HepG2 (cell line): ENCODE results near the gene STK39. TPM values are rescaled to one million over a fixed set of nuclear protein-coding genes. Genes with fewer than 3 reads are reported as not detected.

ENCODE experiments used
- ATAC-seq: fragments of 200-7000 bp; cut with Tn5 transposase; 3 replicates; pipeline ENCODE4 v1.9.1; 2020; ENCODE audit warnings: mild to moderate bottlenecking, moderate library complexity
- BruUV-seq: library from RNA; stranded (reverse); fragments of 400-500 nt; replicated peaks from 2 replicates; lab custom pipeline; 2021; lab: Mats Ljungman, UMichigan
- CTCF ChIA-PET: fragments of 300-600 bp; formaldehyde crosslinking; extraction: SDS; loops from one replicate; lab custom pipeline; 2021; ENCODE audit warnings: low total read pairs, inconsistent platforms, low intra/inter-chr PET ratio; lab: Yijun Ruan, JAX
- POLR2A ChIA-PET: fragments of 350-600 bp; sonication (Branson Sonifier 250); formaldehyde crosslinking; loops from one replicate; lab custom pipeline; 2020; ENCODE audit warnings: antibody characterized with exemption, inconsistent platforms; lab: Yijun Ruan, JAX
- DNase-seq: peaks from one replicate; pipeline ENCODE4 v3.0.0-alpha.2; 2015; ENCODE audit warnings: low spot score
- FAIRE-seq: peaks from 3 replicates; lab custom pipeline; 2011; peaks lifted over from hg19 to GRCh38; lab: Jason Lieb, UNC
- H2AFZ ChIP-seq: one replicate; pipeline ENCODE4 v1.6.1; 2011; ENCODE audit warnings: low read length, inconsistent platforms
- H3K27ac ChIP-seq: fragments of 300-600 bp; 3 replicates; pipeline ENCODE4 v1.8.0; 2011; ENCODE audit warnings: mixed run types, mild to moderate bottlenecking, mixed read lengths, low read length, inconsistent platforms; ENCODE audit not compliant: insufficient read depth; ENCODE audit errors: extremely low read length
- H3K27me3 ChIP-seq, 2 experiments: fragments of 200-600 bp in 1 of 2; 2 replicates in 1 of 2; 3 replicates in 1 of 2; pipeline versions ENCODE4 v1.6.0 to v1.8.0; 2011; ENCODE audit warnings: low read length in 2 of 2, mild to moderate bottlenecking in 2 of 2, moderate library complexity in 2 of 2, inconsistent platforms in 1 of 2; ENCODE audit not compliant: insufficient read depth in 2 of 2, control insufficient read depth in 1 of 2
- H3K36me3 ChIP-seq, 2 experiments: fragments of 200-600 bp in 1 of 2; replicated peaks in 1 of 2; 2 replicates in 1 of 2; 3 replicates in 1 of 2; pipeline versions ENCODE4 v1.5.1 to v1.8.0; 2011; ENCODE audit warnings: low read length in 2 of 2, inconsistent platforms in 1 of 2; ENCODE audit not compliant: insufficient read depth in 2 of 2, control insufficient read depth in 1 of 2
- H3K4me1 ChIP-seq: 2 replicates; pipeline ENCODE4 v1.5.1; 2012; ENCODE audit warnings: low read length, inconsistent platforms; ENCODE audit not compliant: insufficient read depth
- H3K4me2 ChIP-seq: 2 replicates; pipeline ENCODE4 v1.6.0; 2011; ENCODE audit warnings: low read depth, low read length, inconsistent platforms
- H3K4me3 ChIP-seq, 3 experiments: fragments of 200-600 bp in 1 of 3; sonication (generic), shearing (Covaris generic) in 1 of 3; replicated peaks in 1 of 3; 2 replicates each; pipeline ENCODE4 v1.5.1; 2011 to 2016; ENCODE audit warnings: low read length in 3 of 3, inconsistent platforms in 2 of 3, low read depth in 2 of 3, mild to moderate bottlenecking in 2 of 3, control low read depth in 1 of 3, mixed read lengths in 1 of 3; ENCODE audit not compliant: insufficient read depth in 1 of 3
- H3K79me2 ChIP-seq: one replicate; pipeline ENCODE4 v1.6.1; 2011; ENCODE audit warnings: low read length, inconsistent platforms; ENCODE audit not compliant: insufficient read depth
- H3K9ac ChIP-seq: 2 replicates; pipeline ENCODE4 v1.6.0; 2011; ENCODE audit warnings: mild to moderate bottlenecking, low read depth, low read length, inconsistent platforms; ENCODE audit not compliant: insufficient read depth
- H3K9me3 ChIP-seq: 2 replicates; pipeline ENCODE4 v1.5.1; 2012; ENCODE audit warnings: mild to moderate bottlenecking, low read length
- H4K20me1 ChIP-seq: 2 replicates; pipeline ENCODE4 v1.6.0; 2011; ENCODE audit warnings: inconsistent platforms, mild to moderate bottlenecking, low read length, moderate library complexity; ENCODE audit not compliant: insufficient read depth
- MEIS1 ChIP-seq: sonication (generic); formaldehyde crosslinking; IDR thresholded peaks from 2 replicates; pipeline ENCODE4 v1.9.0; 2021; ENCODE audit warnings: mild to moderate bottlenecking, missing genetic modification reagents, moderate library complexity, borderline replicate concordance
- MTF1 ChIP-seq: sonication (generic); formaldehyde crosslinking; IDR thresholded peaks from 2 replicates; pipeline ENCODE4 v1.5.0; 2020; ENCODE audit warnings: missing genetic modification reagents
- NFATC3 ChIP-seq: sonication (generic); formaldehyde crosslinking; IDR thresholded peaks from 2 replicates; pipeline ENCODE4 v1.5.1; 2020; ENCODE audit warnings: mild to moderate bottlenecking, missing genetic modification reagents
- PAWR ChIP-seq: sonication (generic); formaldehyde crosslinking; IDR thresholded peaks from 2 replicates; pipeline ENCODE4 v1.4.0; 2020; ENCODE audit warnings: missing genetic modification reagents, mild to moderate bottlenecking, borderline replicate concordance
- RFX1 ChIP-seq: fragments of 450-650 bp; IDR thresholded peaks from 2 replicates; pipeline ENCODE4 v1.6.1; 2017
- ZHX2 ChIP-seq, 2 experiments: sonication (generic) in 1 of 2; formaldehyde crosslinking in 1 of 2; IDR thresholded peaks; 2 replicates each; pipeline versions ENCODE4 v1.6.1 to v1.9.0; 2014 to 2022; ENCODE audit warnings: antibody characterized with exemption in 1 of 2, borderline replicate concordance in 1 of 2, inconsistent platforms in 1 of 2, low read depth in 1 of 2, missing genetic modification reagents in 1 of 2
- ZNF180 ChIP-seq: sonication (generic); formaldehyde crosslinking; IDR thresholded peaks from 2 replicates; pipeline ENCODE4 v1.4.0; 2020; ENCODE audit warnings: low read depth, missing genetic modification reagents, borderline replicate concordance
- ZNF24 ChIP-seq: fragments of 450-650 bp; IDR thresholded peaks from 2 replicates; pipeline ENCODE4 v1.6.1; 2017; ENCODE audit warnings: antibody characterized with exemption, mild to moderate bottlenecking
- ZNF570 ChIP-seq: sonication (generic); formaldehyde crosslinking; IDR thresholded peaks from 2 replicates; pipeline ENCODE4 v1.4.0; 2020; ENCODE audit warnings: mild to moderate bottlenecking, missing genetic modification reagents, borderline replicate concordance
- ZNF691 ChIP-seq: sonication (generic); formaldehyde crosslinking; IDR thresholded peaks from 2 replicates; pipeline ENCODE4 v1.4.0; 2020; ENCODE audit warnings: missing genetic modification reagents, low read depth, mild to moderate bottlenecking, borderline replicate concordance
- ZNF777 ChIP-seq: sonication (generic); formaldehyde crosslinking; IDR thresholded peaks from 2 replicates; pipeline ENCODE4 v1.4.0; 2020; ENCODE audit warnings: missing genetic modification reagents
- ZNF891 ChIP-seq: sonication (generic); formaldehyde crosslinking; IDR thresholded peaks from 2 replicates; pipeline ENCODE4 v1.5.0; 2020; ENCODE audit warnings: mild to moderate bottlenecking, missing genetic modification reagents
- ZSCAN29 ChIP-seq: sonication (generic); formaldehyde crosslinking; conservative IDR thresholded peaks from 2 replicates; pipeline ENCODE4 v1.4.0; 2020; ENCODE audit warnings: mild to moderate bottlenecking, missing genetic modification reagents
- WGBS: methylation state at CpG from one replicate; pipeline ENCODE4 v1.1.6; 2017; ENCODE audit warnings: low lambda C conversion rate; 5-methylcytosine and 5-hydroxymethylcytosine counted together
- in situ Hi-C: cut with HindIII; loops from 2 replicates; pipeline ENCODE4 v1.10.0; 2017; ENCODE audit warnings: low pct_unique_long_range_greater_than_20kb; ENCODE audit not compliant: extremely low pct_ligation_motif_present
- intact Hi-C: fragments of 100-400 bp; cut with micrococcal nuclease; formaldehyde crosslinking; loops from one replicate; pipeline ENCODE4 v1.10.0; 2022; ENCODE audit not compliant: unreplicated experiment
- polyA plus RNA-seq, 8 experiments: library from polyadenylated mRNA; depleted of rRNA in 3 of 8; stranded (reverse) in 7 of 8; unstranded in 1 of 8; fragments of >200 nt; fragmentation: Illumina TruSeq in 4 of 8; extraction: Trizol in 4 of 8; gene quantifications; 2 replicates each; pipeline versions ENCODE4 v1.2.1 to v1.2.3, GENCODE V29; 2011 to 2016; ENCODE audit warnings: low read depth in 4 of 8, missing spikeins in 1 of 8, mixed read lengths in 1 of 8; ENCODE audit not compliant: insufficient read depth in 1 of 8
- total RNA-seq, 5 experiments: library from RNA; depleted of rRNA; stranded (reverse); fragments of >200 nt; fragmentation: Illumina TruSeq; extraction: Trizol; gene quantifications; 2 replicates each; pipeline ENCODE4 v1.2.3, GENCODE V29; 2016; ENCODE audit warnings: low read depth in 1 of 5

Gene STK39
- total and polyA plus RNA-seq, 2 of the 13 experiments (the other 11 are each of a cell fraction or from before 2014, with no cell fraction given) = 27.3 to 38.4 TPM

- TF ChIP-seq MTF1 (CRISPR knock-in tag) (no peak), ZNF24 (no peak), ZNF180 (CRISPR knock-in tag) (no peak), ZSCAN29 (CRISPR knock-in tag) (no peak)
Observed at GRCh38 chr2:167966937-167967913, 280.2 kb downstream of the STK39 start (continued).

GRCh38 chr2:167965907-167966761, 281.3 kb downstream of the STK39 start:
- 99% methylated on average over 5 of the region's 5 CpGs for WGBS
- H3K4me3 ChIP-seq = no peak overlapping the region
- no peak overlapping the region for H3K4me2 ChIP-seq
- peaks cover 9% of the 10 kb centered on the region for H3K9me3 ChIP-seq
- no peaks in the 10 kb centered on the region for H4K20me1 ChIP-seq
- FAIRE-seq = no peak
- DNase-seq = no peak
- no peaks in the 10 kb centered on the region for H3K27me3 ChIP-seq
- intact Hi-C loops (loop anchor here (1.0 kb wide), 1 partner anchor 152 kb away; no protein-coding TSS in a partner anchor), in situ Hi-C loops (no loop called here)
- H2AFZ ChIP-seq = no peak overlapping the region
- no peak overlapping the region for H3K27ac ChIP-seq
- CTCF ChIA-PET = no interaction called here
- no peaks in the 10 kb centered on the region for H3K4me1 ChIP-seq
- BruUV-seq = no TSS peak
- H3K36me3 ChIP-seq = peaks cover 5 to 22% of the 10 kb centered on the region in 2 experiments
- POLR2A ChIA-PET = no interaction called here
- no peak for ATAC-seq
- H3K79me2 ChIP-seq = no peaks in the 10 kb centered on the region
- no peak overlapping the region for H3K9ac ChIP-seq
- TF ChIP-seq MEIS1 (CRISPR knock-in tag) = no peak
- no peak for TF ChIP-seq PAWR
- TF ChIP-seq ZNF691 (CRISPR knock-in tag) = no peak
- TF ChIP-seq ZNF891 (CRISPR knock-in tag) = no peak
- no peak for TF ChIP-seq ZNF777 (CRISPR knock-in tag)
- TF ChIP-seq RFX1 = no peak
- TF ChIP-seq MTF1 (CRISPR knock-in tag) = no peak
- no peak for TF ChIP-seq ZHX2 (IDR thresholded peaks at IDR 0.05; ENCODE audit: low read depth)
- TF ChIP-seq ZHX2 (CRISPR knock-in tag; IDR thresholded peaks at IDR 0.05; ENCODE audit: borderline replicate concordance) = no peak
- no peak for TF ChIP-seq ZNF570
- no peak for TF ChIP-seq NFATC3 (CRISPR knock-in tag)
